ENCODE measurements around the gene AKAP17A. TPM values are rescaled to one million over a fixed set of nuclear protein-coding genes. Genes with fewer than 3 reads are reported as not detected.
A peak's percentile ranks its signal among the peaks of the same experiment; 100 is the strongest.

The AKAP17A gene
- total RNA-seq, 1 donor from 2014 or later: 39.8 TPM

- ATAC-seq: peak; percentile 36 to 42
- no peaks in the 10 kb centered on the region for H3K9me3 ChIP-seq
- DNase-seq: no peak
- H3K36me3 ChIP-seq: no peaks in the 10 kb centered on the region
- H3K27ac ChIP-seq: no peak overlapping the region
- H3K4me3 ChIP-seq: no peak overlapping the region
- no peak for TF ChIP-seq CTCF (IDR thresholded peaks at IDR 0.05)
- no peaks in the 10 kb centered on the region for H3K27me3 ChIP-seq (ENCODE audit: low read depth)
- intact Hi-C loops (cut with DNase I): no loop called here
- no peaks in the 10 kb centered on the region for H3K4me1 ChIP-seq
These were observed 17.9 kb downstream of the AKAP17A start for GRCh38 chrX:1609311-1609710.

- H3K4me3 ChIP-seq: no peak overlapping the region
- H3K36me3 ChIP-seq: no peaks in the 10 kb centered on the region
- DNase-seq (no peak), ATAC-seq (peak in 1 of 2 donors; percentile 34)
- H3K27me3 ChIP-seq (ENCODE audit: low read depth): no peaks in the 10 kb centered on the region
- H3K4me1 ChIP-seq: no peaks in the 10 kb centered on the region
- H3K9me3 ChIP-seq: no peaks in the 10 kb centered on the region
- no peak overlapping the region for H3K27ac ChIP-seq
- TF ChIP-seq CTCF (IDR thresholded peaks at IDR 0.05): no peak
- intact Hi-C loops (cut with DNase I): no loop called here
These were observed 18.4 kb downstream of the AKAP17A start for GRCh38 chrX:1609762-1610161.

GRCh38 chrX:1610166-1610565, 18.8 kb downstream of the AKAP17A start:
- Histone ChIP-seq H3K9me3 (no peaks in the 10 kb centered on the region), H3K4me3 (no peak overlapping the region), H3K4me1 (no peaks in the 10 kb centered on the region), H3K27me3 (ENCODE audit: low read depth) (no peaks in the 10 kb centered on the region), H3K27ac (no peak overlapping the region), H3K36me3 (no peaks in the 10 kb centered on the region)
- TF ChIP-seq CTCF (IDR thresholded peaks at IDR 0.05): no peak
- intact Hi-C loops (cut with DNase I): no loop called here
- DNase-seq: no peak
- no peak for ATAC-seq

- H3K4me3 ChIP-seq: no peak overlapping the region
- DNase-seq (no peak), ATAC-seq (no peak)
- intact Hi-C loops (cut with DNase I): no loop called here
- no peaks in the 10 kb centered on the region for H3K9me3 ChIP-seq
- H3K27me3 ChIP-seq (ENCODE audit: low read depth): no peaks in the 10 kb centered on the region
- no peaks in the 10 kb centered on the region for H3K4me1 ChIP-seq
- no peak for TF ChIP-seq CTCF (IDR thresholded peaks at IDR 0.05)
- H3K36me3 ChIP-seq: no peaks in the 10 kb centered on the region
- no peak overlapping the region for H3K27ac ChIP-seq
These were observed 19.3 kb downstream of the AKAP17A start for GRCh38 chrX:1610736-1611135.

GRCh38 chrX:1612641-1613286, 21.4 kb downstream of the AKAP17A start:
- DNase-seq (no peak), ATAC-seq (no peak)
- intact Hi-C loops (cut with DNase I): no loop called here
- Histone ChIP-seq H3K27ac (no peak overlapping the region), H3K4me3 (no peak overlapping the region), H3K27me3 (ENCODE audit: low read depth) (no peaks in the 10 kb centered on the region), H3K36me3 (no peaks in the 10 kb centered on the region), H3K4me1 (no peaks in the 10 kb centered on the region), H3K9me3 (no peaks in the 10 kb centered on the region)
- no peak for TF ChIP-seq CTCF (IDR thresholded peaks at IDR 0.05)
